Panc1 (cell line): ENCODE data around the gene EPHB1. TPM values are rescaled to one million over a fixed set of nuclear protein-coding genes. Genes with fewer than 3 reads are reported as not detected.

Experiments used
- ATAC-seq: fragments of 200-7000 bp; cut with Tn5 transposase; 2 replicates; pipeline ENCODE4 v1.9.1; 2020; ENCODE audit warnings: mild to moderate bottlenecking, moderate library complexity
- Bru-seq: library from RNA; stranded (reverse); fragments of 400-500 nt; gene quantifications from one replicate; lab custom pipeline; 2021; lab: Mats Ljungman, UMichigan
- BruChase-seq, 2 experiments: library from RNA; stranded (reverse); fragments of 400-500 nt; gene quantifications; one replicate each; lab custom pipeline; 2021; lab: Mats Ljungman, UMichigan
- BruUV-seq: library from RNA; stranded (reverse); fragments of 400-500 nt; replicated peaks from 2 replicates; lab custom pipeline; 2021; lab: Mats Ljungman, UMichigan
- CTCF ChIA-PET: fragments of 300-600 bp; sonication (Branson Sonifier 250); formaldehyde crosslinking; loops from one replicate; lab custom pipeline; 2022; ENCODE audit warnings: antibody characterized with exemption; lab: Charles Lee
- POLR2A ChIA-PET: fragments of 300-600 bp; sonication (Branson Sonifier 250); formaldehyde crosslinking; loops from one replicate; lab custom pipeline; 2022; ENCODE audit warnings: antibody characterized with exemption; lab: Charles Lee
- DNase-seq: peaks from one replicate; pipeline ENCODE4 v3.0.0-alpha.2; 2010; ENCODE audit warnings: low read depth, low spot score
- H3K27ac ChIP-seq: 2 replicates; pipeline ENCODE4 v1.5.1; 2011; ENCODE audit warnings: mild to moderate bottlenecking, low read length, inconsistent platforms
- H3K27me3 ChIP-seq: fragments of 200-500 bp; sonication (Bioruptor generic); 2 replicates; pipeline ENCODE4 v1.6.0; 2014; ENCODE audit warnings: low read length, inconsistent platforms; ENCODE audit not compliant: control insufficient read depth, insufficient read depth
- H3K36me3 ChIP-seq: fragments of 200-500 bp; sonication (Bioruptor generic); 2 replicates; pipeline ENCODE4 v1.5.1; 2014; ENCODE audit warnings: inconsistent platforms, mild to moderate bottlenecking, low read length, moderate library complexity; ENCODE audit not compliant: control insufficient read depth, insufficient read depth
- H3K4me1 ChIP-seq: 2 replicates; pipeline ENCODE4 v1.5.1; 2011; ENCODE audit warnings: inconsistent platforms, mild to moderate bottlenecking, low read length, moderate library complexity; ENCODE audit not compliant: control insufficient read depth, insufficient read depth
- H3K4me3 ChIP-seq, 2 experiments: 2 replicates each; pipeline ENCODE4 v1.5.1; 2011 to 2012; ENCODE audit warnings: low read depth in 2 of 2, low read length in 2 of 2, mild to moderate bottlenecking in 2 of 2, inconsistent platforms in 1 of 2, moderate library complexity in 1 of 2
- H3K9me3 ChIP-seq: fragments of 200-500 bp; sonication (Bioruptor generic); 2 replicates; pipeline ENCODE4 v1.5.1; 2014; ENCODE audit warnings: low read depth, mild to moderate bottlenecking, inconsistent platforms, low read length, moderate library complexity; ENCODE audit not compliant: control insufficient read depth, insufficient read depth
- CTCF ChIP-seq: fragments of 450-650 bp; IDR thresholded peaks from 2 replicates; pipeline ENCODE4 v1.5.1; 2017; ENCODE audit warnings: mild to moderate bottlenecking
- POLR2AphosphoS5 ChIP-seq: IDR thresholded peaks from 2 replicates; pipeline ENCODE4 v1.6.1; 2012; ENCODE audit warnings: mild to moderate bottlenecking, low read depth, low read length, moderate library complexity
- SIN3A ChIP-seq: IDR thresholded peaks from 2 replicates; pipeline ENCODE4 v1.6.1; 2012; ENCODE audit warnings: low read depth, mild to moderate bottlenecking, low read length, moderate library complexity, borderline replicate concordance; ENCODE audit not compliant: insufficient read depth
- TCF7L2 ChIP-seq: IDR thresholded peaks from 2 replicates; pipeline ENCODE4 v1.6.1; 2011; ENCODE audit warnings: mild to moderate bottlenecking, low read depth, low read length, inconsistent platforms
- in situ Hi-C: cut with HindIII; loops from 2 replicates; pipeline ENCODE4 v1.10.0; 2016; ENCODE audit warnings: low sequenced_read_pairs, low pct_unique_long_range_greater_than_20kb
- intact Hi-C: fragments of 100-400 bp; cut with micrococcal nuclease; formaldehyde crosslinking; loops from one replicate; pipeline ENCODE4 v1.10.0; 2022; ENCODE audit not compliant: unreplicated experiment
- long read RNA-seq: library from polyadenylated mRNA; unstranded; transcript quantifications from one replicate; pipeline ENCODE4 v2.0.0, GENCODE V29; 2021; ENCODE audit not compliant: unreplicated experiment
- polyA plus RNA-seq: library from polyadenylated mRNA; unstranded; fragments of >200 nt; gene quantifications from one replicate; pipeline ENCODE4 v1.2.1, GENCODE V29; 2012; ENCODE audit warnings: missing spikeins; ENCODE audit not compliant: insufficient read length
- total RNA-seq: library from RNA; stranded (reverse); gene quantifications from one replicate; pipeline ENCODE4 v1.2.1, GENCODE V29; 2021; ENCODE audit not compliant: unreplicated experiment
- TF ChIP-seq, protein P1 (sequence below), 2 experiments: IDR thresholded peaks; 2 replicates each; pipeline ENCODE4 v1.6.1; 2011 to 2012; ENCODE audit warnings: low read depth in 2 of 2, control low read depth in 1 of 2, low read length in 1 of 2, mild to moderate bottlenecking in 1 of 2, moderate library complexity in 1 of 2; ENCODE audit not compliant: insufficient read depth in 1 of 2

The EPHB1 gene
- total RNA-seq: 0.46 TPM
- polyA plus RNA-seq: not detected
- Bru-seq, nascent RNA: percentile 16 among the genes with signal in this experiment
- BruChase-seq, experiment 1, labeled RNA remaining after a 2-hour chase: percentile 16 among the genes with signal in this experiment
- percentile 18 among the genes with signal in this experiment for BruChase-seq, experiment 2, labeled RNA remaining after a 6-hour chase
- long read RNA-seq, full-length matches to known transcripts: 1 of 1 reads
- long read RNA-seq, partial matches to known transcripts: 0 of 1 reads
- long read RNA-seq, other reads (novel, unspliced or antisense): 0 of 1 reads

DNA sequence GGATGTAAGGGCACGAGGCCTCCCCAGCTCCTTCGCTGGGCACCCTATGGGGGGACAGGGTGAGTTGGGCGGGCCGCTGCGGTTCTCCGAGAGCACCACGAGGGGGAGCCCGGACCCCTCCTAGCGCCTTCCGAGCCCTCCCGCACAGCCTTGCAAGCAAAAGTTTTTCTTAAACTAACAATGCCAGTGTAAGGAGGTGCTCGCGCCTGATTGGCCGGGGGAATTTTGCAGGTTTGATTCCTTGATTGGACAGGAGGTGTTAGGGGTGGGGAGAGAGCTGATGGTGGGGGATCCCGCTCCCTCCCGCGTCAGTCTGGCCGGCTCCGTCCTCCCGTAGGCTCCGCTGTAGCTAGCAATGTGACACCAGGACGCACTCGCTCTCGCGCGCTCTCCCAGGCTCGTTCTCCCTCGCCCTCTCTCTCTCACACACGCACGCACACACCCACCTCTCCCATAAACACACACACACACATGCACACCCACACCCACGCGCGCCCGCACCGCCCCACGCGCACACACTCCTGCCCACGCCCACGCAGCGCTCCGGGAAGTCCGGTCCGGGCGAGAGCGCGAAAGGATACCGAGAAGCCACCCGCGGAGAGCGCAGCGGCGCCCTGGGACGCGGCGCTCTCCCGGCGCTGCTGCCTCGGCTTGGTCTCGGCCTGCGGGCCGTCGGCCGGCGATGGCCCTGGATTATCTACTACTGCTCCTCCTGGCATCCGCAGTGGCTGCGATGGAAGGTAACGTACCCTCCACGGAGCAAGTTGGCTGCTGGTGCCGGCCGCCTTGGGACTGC, at the start of gene EPHB1:
Gene EPHB1 (plus strand): TSS at position 311 of the 796 bp plus-strand sequence.
- ATAC-seq: peak; percentile 90
- intact Hi-C loops: loop anchor here (1.0 to 10.0 kb wide), 3 partner anchors 430 to 1100 kb away; no protein-coding TSS in a partner anchor

GRCh38 chr3:134748698-134749097, 46.4 kb upstream of the EPHB1 start:
- CTCF ChIA-PET: no interaction called here
- Histone ChIP-seq H3K27ac (no peak overlapping the region), H3K4me3 (no peak overlapping the region), H3K9me3 (no peaks in the 10 kb centered on the region), H3K4me1 (no peaks in the 10 kb centered on the region), H3K27me3 (peaks cover 2% of the 10 kb centered on the region; the same call in 1 of the 2 replicates), H3K36me3 (no peaks in the 10 kb centered on the region)
- ATAC-seq: no peak
- DNase-seq: no peak
- no TSS peak for BruUV-seq
- POLR2A ChIA-PET: no interaction called here
- intact Hi-C loops (no loop called here), in situ Hi-C loops (no loop called here)
- no peak for TF ChIP-seq SIN3A
- TF ChIP-seq CTCF: no peak
- TF ChIP-seq, protein P1, sequence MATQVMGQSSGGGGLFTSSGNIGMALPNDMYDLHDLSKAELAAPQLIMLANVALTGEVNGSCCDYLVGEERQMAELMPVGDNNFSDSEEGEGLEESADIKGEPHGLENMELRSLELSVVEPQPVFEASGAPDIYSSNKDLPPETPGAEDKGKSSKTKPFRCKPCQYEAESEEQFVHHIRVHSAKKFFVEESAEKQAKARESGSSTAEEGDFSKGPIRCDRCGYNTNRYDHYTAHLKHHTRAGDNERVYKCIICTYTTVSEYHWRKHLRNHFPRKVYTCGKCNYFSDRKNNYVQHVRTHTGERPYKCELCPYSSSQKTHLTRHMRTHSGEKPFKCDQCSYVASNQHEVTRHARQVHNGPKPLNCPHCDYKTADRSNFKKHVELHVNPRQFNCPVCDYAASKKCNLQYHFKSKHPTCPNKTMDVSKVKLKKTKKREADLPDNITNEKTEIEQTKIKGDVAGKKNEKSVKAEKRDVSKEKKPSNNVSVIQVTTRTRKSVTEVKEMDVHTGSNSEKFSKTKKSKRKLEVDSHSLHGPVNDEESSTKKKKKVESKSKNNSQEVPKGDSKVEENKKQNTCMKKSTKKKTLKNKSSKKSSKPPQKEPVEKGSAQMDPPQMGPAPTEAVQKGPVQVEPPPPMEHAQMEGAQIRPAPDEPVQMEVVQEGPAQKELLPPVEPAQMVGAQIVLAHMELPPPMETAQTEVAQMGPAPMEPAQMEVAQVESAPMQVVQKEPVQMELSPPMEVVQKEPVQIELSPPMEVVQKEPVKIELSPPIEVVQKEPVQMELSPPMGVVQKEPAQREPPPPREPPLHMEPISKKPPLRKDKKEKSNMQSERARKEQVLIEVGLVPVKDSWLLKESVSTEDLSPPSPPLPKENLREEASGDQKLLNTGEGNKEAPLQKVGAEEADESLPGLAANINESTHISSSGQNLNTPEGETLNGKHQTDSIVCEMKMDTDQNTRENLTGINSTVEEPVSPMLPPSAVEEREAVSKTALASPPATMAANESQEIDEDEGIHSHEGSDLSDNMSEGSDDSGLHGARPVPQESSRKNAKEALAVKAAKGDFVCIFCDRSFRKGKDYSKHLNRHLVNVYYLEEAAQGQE (IDR thresholded peaks at IDR 0.05; ENCODE audit: insufficient read depth in 1 of 2, low read depth in 2 of 2, low read length in 1 of 2): no peak
- TF ChIP-seq POLR2AphosphoS5: no peak
- no peak for TF ChIP-seq TCF7L2

More for the DNA sequence above, at the start of gene EPHB1:
- DNase-seq: peak; percentile 54
- ChIA-PET CTCF (interaction anchor here (0.5 to 2.0 kb wide), 11 partner anchors 10 to 1247 kb away, joined by 3 to 21 read pairs (median 4); no protein-coding TSS in a partner anchor), POLR2A (no interaction called here)
- Histone ChIP-seq H3K4me3 (peak within 1 kb of the TSS; percentile 45 to 56), H3K36me3 (no peaks in the 10 kb centered on the region), H3K27ac (no peak within 1 kb of the TSS), H3K4me1 (no peaks in the 10 kb centered on the region; the same call in 1 of the 2 replicates), H3K9me3 (no peaks in the 10 kb centered on the region), H3K27me3 (peaks cover 29% of the 10 kb centered on the region)
- TF ChIP-seq CTCF: peak; percentile 99
- TF ChIP-seq, protein P1 (IDR thresholded peaks at IDR 0.05; ENCODE audit: insufficient read depth in 1 of 2, low read depth in 2 of 2, low read length in 1 of 2): no peak
- BruUV-seq: no TSS peak
- in situ Hi-C loops: no loop called here
